Measurements from ENCODE around the gene ZHX3. TPM values are rescaled to one million over a fixed set of nuclear protein-coding genes. Genes with fewer than 3 reads are reported as not detected.

Gene ZHX3
- total and polyA plus RNA-seq, 2 of the 13 experiments (the other 11 are each of a cell fraction or from before 2014, with no cell fraction given), result 8.4 to 11.7 TPM

DNA sequence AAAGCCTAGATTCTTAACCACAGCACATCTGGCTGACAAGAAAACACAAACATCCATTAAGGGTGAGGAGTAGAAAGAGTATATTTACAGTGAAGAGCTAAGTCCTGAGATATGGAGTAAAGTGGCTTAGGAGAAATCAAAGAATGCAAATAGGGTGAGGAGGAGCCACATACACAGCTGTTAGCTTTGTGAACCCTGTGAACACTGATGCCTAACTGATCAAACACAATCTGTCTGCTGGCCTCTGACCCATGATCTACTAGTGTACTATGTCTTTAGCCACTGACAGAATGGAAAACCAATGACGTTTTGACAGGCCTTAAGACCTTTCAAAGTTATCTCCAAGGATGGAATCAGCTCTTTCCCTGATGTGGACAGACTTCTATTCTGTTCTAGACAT lies 75.2 kb downstream of the ZHX3 start (continued):
- TF ChIP-seq, protein P1, sequence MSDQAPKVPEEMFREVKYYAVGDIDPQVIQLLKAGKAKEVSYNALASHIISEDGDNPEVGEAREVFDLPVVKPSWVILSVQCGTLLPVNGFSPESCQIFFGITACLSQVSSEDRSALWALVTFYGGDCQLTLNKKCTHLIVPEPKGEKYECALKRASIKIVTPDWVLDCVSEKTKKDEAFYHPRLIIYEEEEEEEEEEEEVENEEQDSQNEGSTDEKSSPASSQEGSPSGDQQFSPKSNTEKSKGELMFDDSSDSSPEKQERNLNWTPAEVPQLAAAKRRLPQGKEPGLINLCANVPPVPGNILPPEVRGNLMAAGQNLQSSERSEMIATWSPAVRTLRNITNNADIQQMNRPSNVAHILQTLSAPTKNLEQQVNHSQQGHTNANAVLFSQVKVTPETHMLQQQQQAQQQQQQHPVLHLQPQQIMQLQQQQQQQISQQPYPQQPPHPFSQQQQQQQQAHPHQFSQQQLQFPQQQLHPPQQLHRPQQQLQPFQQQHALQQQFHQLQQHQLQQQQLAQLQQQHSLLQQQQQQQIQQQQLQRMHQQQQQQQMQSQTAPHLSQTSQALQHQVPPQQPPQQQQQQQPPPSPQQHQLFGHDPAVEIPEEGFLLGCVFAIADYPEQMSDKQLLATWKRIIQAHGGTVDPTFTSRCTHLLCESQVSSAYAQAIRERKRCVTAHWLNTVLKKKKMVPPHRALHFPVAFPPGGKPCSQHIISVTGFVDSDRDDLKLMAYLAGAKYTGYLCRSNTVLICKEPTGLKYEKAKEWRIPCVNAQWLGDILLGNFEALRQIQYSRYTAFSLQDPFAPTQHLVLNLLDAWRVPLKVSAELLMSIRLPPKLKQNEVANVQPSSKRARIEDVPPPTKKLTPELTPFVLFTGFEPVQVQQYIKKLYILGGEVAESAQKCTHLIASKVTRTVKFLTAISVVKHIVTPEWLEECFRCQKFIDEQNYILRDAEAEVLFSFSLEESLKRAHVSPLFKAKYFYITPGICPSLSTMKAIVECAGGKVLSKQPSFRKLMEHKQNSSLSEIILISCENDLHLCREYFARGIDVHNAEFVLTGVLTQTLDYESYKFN (CRISPR knock-in tag; conservative IDR thresholded peaks at IDR 0.05), result 0 out of 2 replicates have a peak, but pooled peaks have one; percentile 28
- TF ChIP-seq TFAP4 (IDR thresholded peaks at IDR 0.05; ENCODE audit: borderline replicate concordance, low read depth), result peak; percentile 79; the same call in 1 of the 2 replicates
- TF ChIP-seq, protein P2, sequence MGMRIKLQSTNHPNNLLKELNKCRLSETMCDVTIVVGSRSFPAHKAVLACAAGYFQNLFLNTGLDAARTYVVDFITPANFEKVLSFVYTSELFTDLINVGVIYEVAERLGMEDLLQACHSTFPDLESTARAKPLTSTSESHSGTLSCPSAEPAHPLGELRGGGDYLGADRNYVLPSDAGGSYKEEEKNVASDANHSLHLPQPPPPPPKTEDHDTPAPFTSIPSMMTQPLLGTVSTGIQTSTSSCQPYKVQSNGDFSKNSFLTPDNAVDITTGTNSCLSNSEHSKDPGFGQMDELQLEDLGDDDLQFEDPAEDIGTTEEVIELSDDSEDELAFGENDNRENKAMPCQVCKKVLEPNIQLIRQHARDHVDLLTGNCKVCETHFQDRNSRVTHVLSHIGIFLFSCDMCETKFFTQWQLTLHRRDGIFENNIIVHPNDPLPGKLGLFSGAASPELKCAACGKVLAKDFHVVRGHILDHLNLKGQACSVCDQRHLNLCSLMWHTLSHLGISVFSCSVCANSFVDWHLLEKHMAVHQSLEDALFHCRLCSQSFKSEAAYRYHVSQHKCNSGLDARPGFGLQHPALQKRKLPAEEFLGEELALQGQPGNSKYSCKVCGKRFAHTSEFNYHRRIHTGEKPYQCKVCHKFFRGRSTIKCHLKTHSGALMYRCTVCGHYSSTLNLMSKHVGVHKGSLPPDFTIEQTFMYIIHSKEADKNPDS (CRISPR knock-in tag; IDR thresholded peaks at IDR 0.05), result 0 out of 2 replicates have a peak, but pooled peaks have one; percentile 25
- TF ChIP-seq PAWR (CRISPR knock-in tag; IDR thresholded peaks at IDR 0.05; ENCODE audit: borderline replicate concordance), result no peak
- TF ChIP-seq ZBTB42 (CRISPR knock-in tag; IDR thresholded peaks at IDR 0.05), result 0 out of 2 replicates have a peak, but pooled peaks have one; percentile 40
- peak; percentile 26; the same call in 1 of the 2 replicates for TF ChIP-seq HNF4A (CRISPR knock-in tag; IDR thresholded peaks at IDR 0.05)
- no peak for TF ChIP-seq ZNF44 (CRISPR knock-in tag; IDR thresholded peaks at IDR 0.05)
- TF ChIP-seq THYN1 (CRISPR knock-in tag; IDR thresholded peaks at IDR 0.05; ENCODE audit: borderline replicate concordance, low read depth), result no peak
- TF ChIP-seq FOXO4 (CRISPR knock-in tag; conservative IDR thresholded peaks at IDR 0.05), result 0 out of 2 replicates have a peak, but pooled peaks have one; percentile 83
- TF ChIP-seq, protein P3, sequence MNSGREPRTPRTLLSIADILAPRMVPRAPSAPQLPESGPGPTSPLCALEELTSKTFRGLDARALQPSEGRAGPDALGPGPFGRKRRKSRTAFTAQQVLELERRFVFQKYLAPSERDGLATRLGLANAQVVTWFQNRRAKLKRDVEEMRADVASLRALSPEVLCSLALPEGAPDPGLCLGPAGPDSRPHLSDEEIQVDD (CRISPR knock-in tag; IDR thresholded peaks at IDR 0.05; ENCODE audit: borderline replicate concordance), result no peak
- TF ChIP-seq KMT2B (CRISPR knock-in tag; IDR thresholded peaks at IDR 0.05), result no peak
- TF ChIP-seq MTA3 (CRISPR knock-in tag; IDR thresholded peaks at IDR 0.05), result no peak
- TF ChIP-seq CREB1 (IDR thresholded peaks at IDR 0.05), result no peak
- TF ChIP-seq CREB1 (CRISPR knock-in tag; IDR thresholded peaks at IDR 0.05), result no peak
- peak; percentile 21; the same call in 1 of the 2 replicates for TF ChIP-seq ZMYM4 (CRISPR knock-in tag; IDR thresholded peaks at IDR 0.05)
- TF ChIP-seq KLF11 (CRISPR knock-in tag; IDR thresholded peaks at IDR 0.05), result no peak
- TF ChIP-seq MYPOP (CRISPR knock-in tag; IDR thresholded peaks at IDR 0.05), result no peak
